Measurements from ENCODE around the gene CTNNA2.

GRCh38 chr2:80437959-80438358, 925.1 kb downstream of the CTNNA2 start:
- TF ChIP-seq CTCF (IDR thresholded peaks at IDR 0.05): no peak
- TF ChIP-seq POLR2A (IDR thresholded peaks at IDR 0.05): no peak
